COLO829 (cell line): ENCODE data around the gene INSC.
"Not testable (repeated sequence)": the region's sequence is repeated elsewhere in the genome, so short reads cannot be mapped to it uniquely, and the experiment has no call there.

ENCODE experiments used
- DNase-seq: peaks from one replicate; pipeline ENCODE4 v3.0.0; 2012; ENCODE audit warnings: low spot score

INSC gene

GRCh38 chr11:15114501-15115475 is at the start of gene INSC:
INSC (plus strand) TSS chr11:15114923; CDS start chr11:15149175, 34,252 bp downstream.
- DNase-seq = no peak

- not testable (repeated sequence) for DNase-seq
These were observed 45.0 kb upstream of the INSC start for GRCh38 chr11:15069751-15070150.

GRCh38 chr11:15071556-15072255 is 43.0 kb upstream of the INSC start:
- DNase-seq = no peak

GRCh38 chr11:15072551-15073143 is 42.1 kb upstream of the INSC start:
- DNase-seq = no peak

GRCh38 chr11:15073361-15074205 is 41.1 kb upstream of the INSC start, which contains the start of gene CALCB:
CALCB (plus strand) TSS chr11:15073593; CDS start chr11:15074719, 1,126 bp downstream.
- DNase-seq = no peak

GRCh38 chr11:15074206-15075161 is 40.2 kb upstream of the INSC start:
- DNase-seq = peak; percentile 48

GRCh38 chr11:15075162-15075526 is 39.6 kb upstream of the INSC start:
- DNase-seq = no peak

- no peak for DNase-seq
These were observed 23.5 kb upstream of the INSC start for GRCh38 chr11:15091175-15091574.

GRCh38 chr11:15091625-15092024 is 23.1 kb upstream of the INSC start:
- DNase-seq = no peak

- DNase-seq = no peak
These were observed 21.3 kb upstream of the INSC start for GRCh38 chr11:15093432-15093831.

- DNase-seq = no peak
These were observed 18.9 kb upstream of the INSC start for GRCh38 chr11:15095736-15096228.

- DNase-seq = no peak
These were observed 17.3 kb upstream of the INSC start for GRCh38 chr11:15097411-15097810.

- DNase-seq = no peak
These were observed 15.5 kb upstream of the INSC start for GRCh38 chr11:15099267-15099666.

- peak; percentile 77 for DNase-seq
These were observed 13.5 kb upstream of the INSC start for GRCh38 chr11:15101072-15101709.

GRCh38 chr11:15104166-15104565 is 10.6 kb upstream of the INSC start:
- DNase-seq = no peak

- no peak for DNase-seq
These were observed 8.3 kb upstream of the INSC start for GRCh38 chr11:15106201-15106965.

GRCh38 chr11:15107730-15108515 is 6.8 kb upstream of the INSC start:
- no peak for DNase-seq

- DNase-seq = no peak
These were observed 6.1 kb upstream of the INSC start for GRCh38 chr11:15108592-15109130.
